HEK293 (cell line): ENCODE measurements around the gene FUCA1.

Experiments used
- CTCF ChIP-seq: fragments of 450-650 bp; formaldehyde crosslinking; IDR thresholded peaks from 2 replicates; pipeline ENCODE4 v1.5.1; 2016; ENCODE audit warnings: missing biosample characterization, missing genetic modification characterization
- ZBTB1 ChIP-seq: fragments of 450-650 bp; formaldehyde crosslinking; IDR thresholded peaks from 2 replicates; pipeline ENCODE4 v1.5.1; 2016; ENCODE audit warnings: missing biosample characterization, missing genetic modification characterization
- ZNF23 ChIP-seq: fragments of 450-650 bp; formaldehyde crosslinking; IDR thresholded peaks from 2 replicates; pipeline ENCODE4 v1.5.1; 2016; ENCODE audit warnings: missing biosample characterization, missing genetic modification characterization, borderline replicate concordance
- ZNF664 ChIP-seq: fragments of 450-650 bp; formaldehyde crosslinking; IDR thresholded peaks from 2 replicates; pipeline ENCODE4 v1.5.1; 2016; ENCODE audit warnings: missing biosample characterization, missing genetic modification characterization
- ZNF677 ChIP-seq: fragments of 450-650 bp; IDR thresholded peaks from 2 replicates; pipeline ENCODE4 v1.5.0; 2018; ENCODE audit warnings: missing biosample characterization, mild to moderate bottlenecking, missing genetic modification characterization, moderate library complexity

- no peak for TF ChIP-seq CTCF (tag by site-specific recombination)
- TF ChIP-seq ZNF23 (tag by site-specific recombination), result no peak
- TF ChIP-seq ZNF664 (tag by site-specific recombination), result no peak
- TF ChIP-seq ZBTB1 (tag by site-specific recombination), result no peak
- TF ChIP-seq ZNF677 (tag by site-specific recombination), result no peak
Observed at GRCh38 chr1:23895082-23895481, 27.0 kb upstream of the FUCA1 start.
